Hepatocyte (in vitro differentiated cells): ENCODE results near the gene KCNH3. TPM values are rescaled to one million over a fixed set of nuclear protein-coding genes. Genes with fewer than 3 reads are reported as not detected.
"Not testable (repeated sequence)": the region's sequence is repeated elsewhere in the genome, so short reads cannot be mapped to it uniquely, and the experiment has no call there.

Experiments used
- DNase-seq: peaks from one replicate; pipeline ENCODE4 v3.0.0-alpha.2; 2016; ENCODE audit warnings: low spot score
- H2AFZ ChIP-seq: fragments of 200-600 bp; sonication (generic); 2 replicates; pipeline ENCODE4 v1.6.0; 2016; ENCODE audit warnings: antibody characterized with exemption, mild to moderate bottlenecking
- H3K27ac ChIP-seq: fragments of 200-600 bp; sonication (generic); 2 replicates; pipeline ENCODE4 v1.5.1; 2016; ENCODE audit warnings: mild to moderate bottlenecking
- H3K27me3 ChIP-seq: fragments of 200-600 bp; sonication (generic); 2 replicates; pipeline ENCODE4 v1.6.1; 2016
- H3K36me3 ChIP-seq: fragments of 200-600 bp; sonication (generic); replicated peaks from 2 replicates; pipeline ENCODE4 v1.5.1; 2016; ENCODE audit warnings: low read depth; ENCODE audit not compliant: insufficient read depth
- H3K4me1 ChIP-seq: fragments of 200-600 bp; sonication (generic); 2 replicates; pipeline ENCODE4 v1.5.1; 2016; ENCODE audit warnings: mild to moderate bottlenecking, moderate library complexity; ENCODE audit not compliant: insufficient read depth
- H3K4me2 ChIP-seq: fragments of 200-600 bp; sonication (generic); 2 replicates; pipeline ENCODE4 v1.6.0; 2016
- H3K4me3 ChIP-seq: fragments of 200-600 bp; sonication (generic); 2 replicates; pipeline ENCODE4 v1.5.1; 2016; ENCODE audit warnings: mild to moderate bottlenecking
- H3K79me2 ChIP-seq: fragments of 200-600 bp; sonication (generic); 2 replicates; pipeline ENCODE4 v1.6.0; 2017; ENCODE audit warnings: mild to moderate bottlenecking
- H3K9me2 ChIP-seq: fragments of 200-600 bp; sonication (generic); replicated peaks from 2 replicates; pipeline ENCODE4 v1.6.0; 2017; ENCODE audit warnings: mild to moderate bottlenecking; ENCODE audit not compliant: insufficient read depth
- H3K9me3 ChIP-seq: fragments of 200-600 bp; sonication (generic); 2 replicates; pipeline ENCODE4 v1.5.1; 2016; ENCODE audit warnings: low read depth, mild to moderate bottlenecking
- H4K20me1 ChIP-seq: fragments of 200-600 bp; sonication (generic); 2 replicates; pipeline ENCODE4 v1.6.0; 2016; ENCODE audit warnings: mild to moderate bottlenecking; ENCODE audit not compliant: insufficient read depth, poor library complexity, severe bottlenecking
- EZH2 ChIP-seq: fragments of 200-600 bp; sonication (generic); IDR thresholded peaks from 2 replicates; pipeline ENCODE4 v1.6.1; 2016; ENCODE audit warnings: antibody characterized with exemption, mild to moderate bottlenecking, borderline replicate concordance
- WGBS: methylation state at CpG from one replicate; pipeline ENCODE4 v1.1.6; 2016; ENCODE audit warnings: low lambda C conversion rate; ENCODE audit errors: missing lambda C conversion rate; 5-methylcytosine and 5-hydroxymethylcytosine counted together
- polyA plus RNA-seq: library from polyadenylated mRNA; unstranded; fragments of >200 nt; fragmentation: Nextera tagmentation; extraction: Ambion mirVana; gene quantifications from 2 replicates; pipeline ENCODE4 v1.2.1, GENCODE V29; 2016
- small RNA-seq: library from RNA; depleted of rRNA; stranded (forward); fragments of <200 nt; gene quantifications from one replicate; pipeline ENCODE3, GENCODE V24; 2014
- total RNA-seq: library from RNA; depleted of rRNA; stranded (reverse); fragments of >200 nt; gene quantifications from 2 replicates; pipeline ENCODE4 v1.2.3, GENCODE V29; 2014

The KCNH3 gene
- total and polyA plus RNA-seq, 2 experiments from 2014 or later, result 0.30 to 1.1 TPM

GRCh38 chr12:49604856-49605255 lies 66.0 kb downstream of the KCNH3 start:
- Histone ChIP-seq H3K9me3 (no peaks in the 10 kb centered on the region), H3K4me3 (no peak overlapping the region), H3K4me2 (peak overlapping the region; percentile 35), H3K79me2 (no peaks in the 10 kb centered on the region), H4K20me1 (no peaks in the 10 kb centered on the region), H3K36me3 (no peaks in the 10 kb centered on the region), H3K4me1 (no peaks in the 10 kb centered on the region), H3K9me2 (no peaks in the 10 kb centered on the region), H3K27ac (no peak overlapping the region), H3K27me3 (no peaks in the 10 kb centered on the region), H2AFZ (no peak overlapping the region)
- 63% methylated on average over 5 of the region's 5 CpGs for WGBS
- no peak for TF ChIP-seq EZH2
- DNase-seq, result no peak

- 90% methylated on average over 4 of the region's 4 CpGs for WGBS
- not testable (repeated sequence) for H3K79me2 ChIP-seq, H2AFZ ChIP-seq, H3K9me2 ChIP-seq, H3K4me1 ChIP-seq, DNase-seq, H3K36me3 ChIP-seq, H3K27me3 ChIP-seq, H3K27ac ChIP-seq, H3K9me3 ChIP-seq, H3K4me3 ChIP-seq, H4K20me1 ChIP-seq
- H3K4me2 ChIP-seq, result peak within 1 kb of the TSS; percentile 35
These were observed 66.7 kb downstream of the KCNH3 start, which contains the start of gene FAM186B for GRCh38 chr12:49605539-49605938. FAM186B (minus strand) TSS chr12:49605639; CDS start chr12:49605477, 162 bp downstream.

Small RNA genes lying within 50 kb of the gene (small RNA-seq; reads per million reads assigned to genes)
- not detected for gene POLR2KP1
- not detected for gene RNU6-834P

Other genes with a start within 250 kb of the KCNH3 start
- 0.70 and 1.1 TPM in 2 replicates for gene PRPH, start 243.9 kb upstream of the KCNH3 start, total RNA-seq
- gene PRPH, start 243.9 kb upstream of the KCNH3 start, polyA plus RNA-seq, result 1.3 and 1.7 TPM in 2 replicates
- gene TROAP, start 215.8 kb upstream of the KCNH3 start, total RNA-seq, result 3.4 and 4.1 TPM in 2 replicates
- 8.0 and 12.5 TPM in 2 replicates for gene TROAP, start 215.8 kb upstream of the KCNH3 start, polyA plus RNA-seq
- gene C1QL4, start 201.8 kb upstream of the KCNH3 start, total RNA-seq, result not detected in 2 replicates
- gene C1QL4, start 201.8 kb upstream of the KCNH3 start, polyA plus RNA-seq, result not detected in 2 replicates
- 28.3 and 30.7 TPM in 2 replicates for gene DNAJC22, start 192.1 kb upstream of the KCNH3 start, total RNA-seq
- gene DNAJC22, start 192.1 kb upstream of the KCNH3 start, polyA plus RNA-seq, result 16.1 and 17.8 TPM in 2 replicates
- 24.9 and 26.5 TPM in 2 replicates for gene SPATS2, start 171.6 kb upstream of the KCNH3 start, total RNA-seq
- 36.8 and 39.8 TPM in 2 replicates for gene SPATS2, start 171.6 kb upstream of the KCNH3 start, polyA plus RNA-seq
- 51.1 and 51.4 TPM in 2 replicates for gene MCRS1, start 29.1 kb downstream of the KCNH3 start, total RNA-seq
- gene MCRS1, start 29.1 kb downstream of the KCNH3 start, polyA plus RNA-seq, result 57.7 and 58.2 TPM in 2 replicates
- 0.17 and 0.52 TPM in 2 replicates for gene FAM186B, start 66.6 kb downstream of the KCNH3 start, total RNA-seq
- gene FAM186B, start 66.6 kb downstream of the KCNH3 start, polyA plus RNA-seq, result 0.69 TPM in 1 of 2 replicates, not detected in the other
- 11.1 and 14.9 TPM in 2 replicates for gene PRPF40B, start 84.5 kb downstream of the KCNH3 start, total RNA-seq
- gene PRPF40B, start 84.5 kb downstream of the KCNH3 start, polyA plus RNA-seq, result 30.1 and 34.5 TPM in 2 replicates
- gene FMNL3, start 168.4 kb downstream of the KCNH3 start, total RNA-seq, result 8.3 TPM in 2 replicates
- gene FMNL3, start 168.4 kb downstream of the KCNH3 start, polyA plus RNA-seq, result 3.6 and 5.8 TPM in 2 replicates
- 534 and 591 TPM in 2 replicates for gene TMBIM6, start 202.5 kb downstream of the KCNH3 start, total RNA-seq
- 743 and 805 TPM in 2 replicates for gene TMBIM6, start 202.5 kb downstream of the KCNH3 start, polyA plus RNA-seq